Measurements from ENCODE around the gene VENTX.

Gene VENTX

GRCh38 chr10:133226251-133226808 lies 11.3 kb upstream of the VENTX start:
- no peak for DNase-seq (ENCODE audit: extremely low read depth, insufficient read length)
- H3K4me3 ChIP-seq (replicated peaks; ENCODE audit: low read depth, low read length): no peak overlapping the region
- no peaks in the 10 kb centered on the region for H3K36me3 ChIP-seq (ENCODE audit: control insufficient read depth, insufficient read depth, low read length)
- peaks cover 3% of the 10 kb centered on the region; the same call in 1 of the 2 replicates for H3K27me3 ChIP-seq (replicated peaks; ENCODE audit: control insufficient read depth, insufficient read depth, low read length)
- TF ChIP-seq CTCF (IDR thresholded peaks at IDR 0.05; ENCODE audit: insufficient read depth, low read length, poor library complexity, severe bottlenecking): peak; percentile 31

- no peaks in the 10 kb centered on the region for H3K36me3 ChIP-seq (ENCODE audit: control insufficient read depth, insufficient read depth, low read length)
- H3K4me3 ChIP-seq (replicated peaks; ENCODE audit: low read depth, low read length): no peak overlapping the region
- DNase-seq (ENCODE audit: extremely low read depth, insufficient read length): no peak
- TF ChIP-seq CTCF (IDR thresholded peaks at IDR 0.05; ENCODE audit: insufficient read depth, low read length, poor library complexity, severe bottlenecking): no peak
- H3K27me3 ChIP-seq (replicated peaks; ENCODE audit: control insufficient read depth, insufficient read depth, low read length): peaks cover 3% of the 10 kb centered on the region; the same call in 1 of the 2 replicates
Measured at GRCh38 chr10:133227256-133227655, 10.4 kb upstream of the VENTX start.

- H3K36me3 ChIP-seq (ENCODE audit: control insufficient read depth, insufficient read depth, low read length): no peaks in the 10 kb centered on the region
- no peak for TF ChIP-seq CTCF (IDR thresholded peaks at IDR 0.05; ENCODE audit: insufficient read depth, low read length, poor library complexity, severe bottlenecking)
- H3K27me3 ChIP-seq (replicated peaks; ENCODE audit: control insufficient read depth, insufficient read depth, low read length): peaks cover 3% of the 10 kb centered on the region; the same call in 1 of the 2 replicates
- DNase-seq (ENCODE audit: extremely low read depth, insufficient read length): no peak
- no peak overlapping the region for H3K4me3 ChIP-seq (replicated peaks; ENCODE audit: low read depth, low read length)
Measured at GRCh38 chr10:133229265-133230043, 8.2 kb upstream of the VENTX start.

GRCh38 chr10:133230044-133230361 lies 7.7 kb upstream of the VENTX start, which contains the start of gene UTF1:
Gene UTF1, plus strand, starts transcription at chr10:133230217. Its CDS starts 72 bp downstream, at chr10:133230289.
- no peak for DNase-seq (ENCODE audit: extremely low read depth, insufficient read length)
- no peak within 1 kb of the TSS for H3K4me3 ChIP-seq (replicated peaks; ENCODE audit: low read depth, low read length)
- TF ChIP-seq CTCF (IDR thresholded peaks at IDR 0.05; ENCODE audit: insufficient read depth, low read length, poor library complexity, severe bottlenecking): no peak
- H3K27me3 ChIP-seq (replicated peaks; ENCODE audit: control insufficient read depth, insufficient read depth, low read length): peaks cover 3% of the 10 kb centered on the region; the same call in 1 of the 2 replicates
- no peaks in the 10 kb centered on the region for H3K36me3 ChIP-seq (ENCODE audit: control insufficient read depth, insufficient read depth, low read length)

- no peaks in the 10 kb centered on the region for H3K36me3 ChIP-seq (ENCODE audit: control insufficient read depth, insufficient read depth, low read length)
- no peak for DNase-seq (ENCODE audit: extremely low read depth, insufficient read length)
- H3K4me3 ChIP-seq (replicated peaks; ENCODE audit: low read depth, low read length): no peak overlapping the region
- no peak for TF ChIP-seq CTCF (IDR thresholded peaks at IDR 0.05; ENCODE audit: insufficient read depth, low read length, poor library complexity, severe bottlenecking)
- H3K27me3 ChIP-seq (replicated peaks; ENCODE audit: control insufficient read depth, insufficient read depth, low read length): peaks cover 3% of the 10 kb centered on the region; the same call in 1 of the 2 replicates
Measured at GRCh38 chr10:133230387-133231195, 7.1 kb upstream of the VENTX start.

Measured in GM06990 (cell line).